ENCODE data around the gene TANK.
"Not testable (repeated sequence)": the region's sequence is repeated elsewhere in the genome, so short reads cannot be mapped to it uniquely, and the experiment has no call there.

DNA sequence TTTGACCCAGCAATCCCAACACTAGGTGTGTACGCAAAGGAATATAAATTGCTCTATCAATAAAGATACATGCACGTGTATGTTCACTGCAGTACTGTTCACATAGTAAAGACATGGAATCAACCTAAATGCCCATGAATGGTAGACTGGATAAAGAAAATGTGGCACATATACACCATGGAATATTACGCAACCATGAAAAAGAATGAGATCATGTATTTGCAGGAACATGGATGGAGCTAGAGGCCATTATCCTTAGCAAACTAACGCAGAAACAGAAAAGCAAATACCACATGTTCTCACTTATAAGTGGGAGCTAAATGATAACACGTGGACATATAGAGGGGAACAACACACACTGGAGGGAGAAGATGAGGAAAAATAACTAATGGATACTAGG, 27.8 kb upstream of the TANK start:
- TF ChIP-seq, protein P1, sequence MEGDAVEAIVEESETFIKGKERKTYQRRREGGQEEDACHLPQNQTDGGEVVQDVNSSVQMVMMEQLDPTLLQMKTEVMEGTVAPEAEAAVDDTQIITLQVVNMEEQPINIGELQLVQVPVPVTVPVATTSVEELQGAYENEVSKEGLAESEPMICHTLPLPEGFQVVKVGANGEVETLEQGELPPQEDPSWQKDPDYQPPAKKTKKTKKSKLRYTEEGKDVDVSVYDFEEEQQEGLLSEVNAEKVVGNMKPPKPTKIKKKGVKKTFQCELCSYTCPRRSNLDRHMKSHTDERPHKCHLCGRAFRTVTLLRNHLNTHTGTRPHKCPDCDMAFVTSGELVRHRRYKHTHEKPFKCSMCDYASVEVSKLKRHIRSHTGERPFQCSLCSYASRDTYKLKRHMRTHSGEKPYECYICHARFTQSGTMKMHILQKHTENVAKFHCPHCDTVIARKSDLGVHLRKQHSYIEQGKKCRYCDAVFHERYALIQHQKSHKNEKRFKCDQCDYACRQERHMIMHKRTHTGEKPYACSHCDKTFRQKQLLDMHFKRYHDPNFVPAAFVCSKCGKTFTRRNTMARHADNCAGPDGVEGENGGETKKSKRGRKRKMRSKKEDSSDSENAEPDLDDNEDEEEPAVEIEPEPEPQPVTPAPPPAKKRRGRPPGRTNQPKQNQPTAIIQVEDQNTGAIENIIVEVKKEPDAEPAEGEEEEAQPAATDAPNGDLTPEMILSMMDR (conservative IDR thresholded peaks at IDR 0.05; ENCODE audit: low read length), result not testable (repeated sequence)
- TF ChIP-seq EZH2phosphoT487 (IDR thresholded peaks at IDR 0.05; ENCODE audit: borderline replicate concordance, low read depth, low read length), result not testable (repeated sequence)

All from OCI-LY7 (cell line).